Lower leg skin (tissue), 4 donors: ENCODE data around the gene CABLES1. TPM values are rescaled to one million over a fixed set of nuclear protein-coding genes. Genes with fewer than 3 reads are reported as not detected.

Source experiments
- DNase-seq, 2 donors: peaks; one replicate each; pipeline ENCODE4 v3.0.0-alpha.2; 2019; ENCODE audit warnings: low spot score in 2 of 2
- H3K4me3 ChIP-seq: fragments of 200-600 bp; sonication (generic); 2 replicates; pipeline ENCODE4 v1.5.1; 2017; ENCODE audit warnings: mild to moderate bottlenecking, low read depth; ENCODE audit not compliant: poor library complexity, severe bottlenecking
- POLR2A ChIP-seq, 2 donors: fragments of 450-650 bp; IDR thresholded peaks; one replicate each; pipeline ENCODE4 v1.6.1; 2016 to 2017; ENCODE audit warnings: antibody characterized with exemption in 2 of 2, mild to moderate bottlenecking in 1 of 2, moderate library complexity in 1 of 2
- WGBS, 2 donors: methylation state at CpG; one replicate each; pipeline ENCODE4 v1.1.5; 2018; 5-methylcytosine and 5-hydroxymethylcytosine counted together
- intact Hi-C: fragments of 100-400 bp; cut with DNase I; formaldehyde crosslinking; loops from one replicate; pipeline ENCODE4 v1.15.0; 2023; ENCODE audit warnings: low total_unique reads
- total RNA-seq, 4 donors: library from RNA; depleted of rRNA; stranded (reverse); fragments of >200 nt; gene quantifications; one replicate each; pipeline ENCODE4 v1.1.0, GENCODE V29; 2016
- TF ChIP-seq, protein P1 (sequence below), 3 donors: fragments of 450-650 bp; IDR thresholded peaks; one replicate each; pipeline ENCODE4 v1.5.1; 2016; ENCODE audit warnings: antibody characterized with exemption in 3 of 3, mild to moderate bottlenecking in 3 of 3, moderate library complexity in 2 of 3

CABLES1 gene
- total RNA-seq, 4 donors from 2014 or later = 15.0 to 52.5 (median 27.5) TPM

DNA sequence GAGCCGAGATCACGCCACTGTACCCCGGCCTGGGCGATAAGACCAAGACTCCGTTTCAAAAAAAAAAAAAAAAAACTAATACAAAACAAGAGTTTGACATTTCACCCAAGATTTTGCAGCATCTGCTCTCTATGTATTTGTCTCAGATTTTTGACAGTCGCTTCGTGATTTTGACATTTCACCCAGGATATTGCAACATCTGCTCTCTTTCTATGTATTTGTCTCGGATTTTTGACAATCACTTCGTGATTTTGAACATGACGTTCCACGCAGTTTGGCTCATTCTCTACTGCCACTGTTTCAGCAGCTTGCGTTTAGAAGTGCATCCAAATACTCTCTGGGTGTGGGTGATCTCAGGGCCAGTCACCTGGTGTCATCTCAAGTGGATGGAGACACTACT, 108.5 kb downstream of the CABLES1 start:
- no peak for DNase-seq
- intact Hi-C loops = no loop called here
- H3K4me3 ChIP-seq = no peak overlapping the region
- 93 to 94% methylated on average over 12 of the region's 12 CpGs for WGBS, 2 donors
- TF ChIP-seq, protein P1, sequence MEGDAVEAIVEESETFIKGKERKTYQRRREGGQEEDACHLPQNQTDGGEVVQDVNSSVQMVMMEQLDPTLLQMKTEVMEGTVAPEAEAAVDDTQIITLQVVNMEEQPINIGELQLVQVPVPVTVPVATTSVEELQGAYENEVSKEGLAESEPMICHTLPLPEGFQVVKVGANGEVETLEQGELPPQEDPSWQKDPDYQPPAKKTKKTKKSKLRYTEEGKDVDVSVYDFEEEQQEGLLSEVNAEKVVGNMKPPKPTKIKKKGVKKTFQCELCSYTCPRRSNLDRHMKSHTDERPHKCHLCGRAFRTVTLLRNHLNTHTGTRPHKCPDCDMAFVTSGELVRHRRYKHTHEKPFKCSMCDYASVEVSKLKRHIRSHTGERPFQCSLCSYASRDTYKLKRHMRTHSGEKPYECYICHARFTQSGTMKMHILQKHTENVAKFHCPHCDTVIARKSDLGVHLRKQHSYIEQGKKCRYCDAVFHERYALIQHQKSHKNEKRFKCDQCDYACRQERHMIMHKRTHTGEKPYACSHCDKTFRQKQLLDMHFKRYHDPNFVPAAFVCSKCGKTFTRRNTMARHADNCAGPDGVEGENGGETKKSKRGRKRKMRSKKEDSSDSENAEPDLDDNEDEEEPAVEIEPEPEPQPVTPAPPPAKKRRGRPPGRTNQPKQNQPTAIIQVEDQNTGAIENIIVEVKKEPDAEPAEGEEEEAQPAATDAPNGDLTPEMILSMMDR (IDR thresholded peaks at IDR 0.05) = no peak
- TF ChIP-seq POLR2A (IDR thresholded peaks at IDR 0.05) = no peak

DNA sequence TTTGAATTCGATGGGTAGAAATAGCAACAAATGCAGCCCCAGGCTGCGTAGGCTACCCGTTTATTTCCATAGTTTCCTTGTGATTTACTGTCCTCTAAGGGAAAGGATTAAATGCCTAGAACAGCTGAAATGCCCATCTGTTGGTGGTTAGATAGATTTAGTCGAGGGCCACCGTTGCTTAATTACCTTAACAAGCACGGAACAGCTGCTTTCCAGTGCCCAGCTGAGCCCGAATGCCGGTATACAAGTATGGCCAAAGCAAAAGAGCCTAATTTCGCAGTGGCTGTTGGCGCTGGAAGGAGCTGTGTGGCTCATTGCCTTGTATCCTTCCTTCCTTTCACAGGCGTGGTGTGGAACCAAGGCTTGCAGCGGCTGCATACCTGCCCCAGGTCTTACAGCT, 109.1 kb downstream of the CABLES1 start:
- DNase-seq = no peak
- TF ChIP-seq, protein P1 (IDR thresholded peaks at IDR 0.05) = no peak
- no peak for TF ChIP-seq POLR2A (IDR thresholded peaks at IDR 0.05)
- 77 to 80% methylated on average over 12 of the region's 12 CpGs for WGBS, 2 donors

DNA sequence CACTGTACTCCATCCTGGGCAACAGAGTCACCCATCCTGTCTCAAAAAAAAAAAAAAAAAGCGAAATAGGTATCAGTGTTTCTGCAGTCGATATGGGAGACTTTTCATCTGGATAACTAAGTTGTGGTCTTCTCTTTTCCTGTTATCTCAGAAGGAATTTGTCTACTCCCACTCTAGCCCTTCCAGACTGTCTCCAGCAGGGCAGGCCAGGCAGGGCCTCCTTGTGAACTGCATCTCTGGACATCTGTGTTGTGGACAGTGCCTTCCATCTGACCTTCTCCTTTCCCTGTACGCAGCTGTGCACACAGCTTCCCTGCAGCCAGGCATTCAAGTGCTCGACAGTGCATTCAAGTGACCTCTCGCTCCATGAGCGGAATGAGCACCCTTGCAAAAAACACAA, 110.2 kb downstream of the CABLES1 start:
- DNase-seq = no peak
- intact Hi-C loops = no loop called here
- WGBS, 2 donors = 95 to 96% methylated on average over 6 of the region's 6 CpGs
- no peak overlapping the region for H3K4me3 ChIP-seq
- TF ChIP-seq POLR2A (IDR thresholded peaks at IDR 0.05) = no peak
- TF ChIP-seq, protein P1 (IDR thresholded peaks at IDR 0.05) = no peak

More for the DNA sequence above, 109.1 kb downstream of the CABLES1 start:
- intact Hi-C loops = no loop called here
- no peak overlapping the region for H3K4me3 ChIP-seq

DNA sequence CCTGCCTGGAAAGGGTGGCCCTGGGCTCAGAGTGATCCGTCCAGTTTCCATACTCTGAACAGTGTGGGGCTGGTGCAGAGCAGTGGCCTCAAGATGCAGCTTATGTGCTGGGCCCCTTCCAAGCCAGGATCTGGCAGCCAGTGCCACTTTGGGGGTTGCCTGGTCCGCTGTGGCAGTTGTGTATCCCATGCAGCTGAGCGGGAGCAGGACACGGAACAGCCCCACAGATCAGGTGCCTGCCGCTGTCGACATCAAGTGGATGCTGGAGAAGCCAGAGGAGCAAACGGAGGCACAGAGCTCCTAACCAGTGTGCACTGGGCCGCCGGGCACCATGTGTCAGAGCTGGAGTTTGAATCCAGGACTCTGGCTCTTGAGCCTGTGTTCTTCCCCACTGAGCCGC, 112.0 kb downstream of the CABLES1 start:
- 97 to 100% methylated on average over 4 to 8 of the region's 10 CpGs for WGBS, 2 donors
- no peak for DNase-seq
- intact Hi-C loops = no loop called here
- no peak overlapping the region for H3K4me3 ChIP-seq
- TF ChIP-seq, protein P1 (IDR thresholded peaks at IDR 0.05) = no peak
- no peak for TF ChIP-seq POLR2A (IDR thresholded peaks at IDR 0.05)

DNA sequence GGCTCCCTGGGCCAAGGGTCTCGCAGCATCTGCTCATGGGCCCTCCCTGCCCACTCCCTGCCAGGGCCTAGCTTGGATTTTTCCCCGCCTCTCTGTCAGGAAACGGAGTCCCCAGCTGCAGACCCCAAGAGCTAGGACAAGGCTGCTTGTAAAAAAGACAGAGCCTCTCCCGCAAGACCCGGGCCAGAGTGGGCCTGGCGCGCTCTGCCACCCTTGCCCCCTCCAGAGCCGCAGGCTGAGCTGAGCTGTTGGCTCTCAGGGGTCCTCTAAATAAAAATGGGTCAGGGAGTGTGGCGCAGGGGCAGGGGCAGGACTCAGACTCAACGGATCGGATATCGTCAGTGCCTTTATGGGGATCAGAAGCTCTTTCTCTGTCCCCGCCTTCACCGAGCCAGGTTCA, 112.6 kb downstream of the CABLES1 start:
- H3K4me3 ChIP-seq = no peak overlapping the region
- 97 to 99% methylated on average over 14 of the region's 14 CpGs for WGBS, 2 donors
- no peak for TF ChIP-seq POLR2A (IDR thresholded peaks at IDR 0.05)
- TF ChIP-seq, protein P1 (IDR thresholded peaks at IDR 0.05) = no peak
- no peak for DNase-seq
- intact Hi-C loops = no loop called here

DNA sequence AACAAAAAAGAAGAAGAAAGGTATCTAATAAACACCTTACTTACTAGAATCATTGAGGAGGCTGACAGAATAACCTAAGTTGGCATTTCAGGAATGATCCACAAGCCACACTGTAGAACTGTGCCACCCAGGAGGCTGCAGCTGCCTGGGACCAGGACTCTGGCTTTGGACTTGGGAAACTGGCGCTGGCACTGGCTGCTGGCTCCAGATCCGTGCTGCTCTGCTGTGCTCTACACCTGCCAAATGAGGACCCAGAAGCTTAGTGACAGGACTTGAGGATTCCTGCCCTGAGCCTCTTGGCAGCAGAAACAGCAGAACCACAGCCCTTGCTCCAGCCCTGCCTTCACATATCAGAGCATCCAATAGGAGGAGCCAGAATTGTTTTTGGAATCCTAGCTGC, 113.5 kb downstream of the CABLES1 start:
- TF ChIP-seq, protein P1 (IDR thresholded peaks at IDR 0.05) = no peak
- TF ChIP-seq POLR2A (IDR thresholded peaks at IDR 0.05) = no peak
- DNase-seq = no peak
- WGBS, 2 donors = 76 to 85% methylated on average over 2 of the region's 2 CpGs
- no peak overlapping the region for H3K4me3 ChIP-seq
- intact Hi-C loops = no loop called here
